Bronchial epithelial cell (primary cell): Measurements from ENCODE around the gene SRL. TPM values are rescaled to one million over a fixed set of nuclear protein-coding genes. Genes with fewer than 3 reads are reported as not detected.
"Not testable (repeated sequence)": the region's sequence is repeated elsewhere in the genome, so short reads cannot be mapped to it uniquely, and the experiment has no call there.

Experiments used
- DNase-seq: peaks from one replicate; pipeline ENCODE4 v3.0.0-alpha.2; 2010; ENCODE audit warnings: low read depth
- FAIRE-seq: peaks from 2 replicates; lab custom pipeline; 2011; peaks lifted over from hg19 to GRCh38; lab: Jason Lieb, UNC
- H3K27me3 ChIP-seq: 2 replicates; pipeline ENCODE4 v1.5.1; 2011; ENCODE audit warnings: low read length; ENCODE audit not compliant: control insufficient read depth, insufficient read depth
- H3K36me3 ChIP-seq: 2 replicates; pipeline ENCODE4 v1.5.1; 2011; ENCODE audit warnings: low read length; ENCODE audit not compliant: control insufficient read depth, insufficient read depth
- H3K4me3 ChIP-seq: 2 replicates; pipeline ENCODE4 v1.5.1; 2011; ENCODE audit warnings: mild to moderate bottlenecking, low read depth, low read length, control low read depth
- total RNA-seq: library from RNA; depleted of rRNA; stranded (reverse); fragments of >200 nt; gene quantifications from 2 replicates; pipeline ENCODE4 v1.2.1, GENCODE V29; 2014
- TF ChIP-seq, protein P1 (sequence below): IDR thresholded peaks from 2 replicates; pipeline ENCODE4 v1.5.1; 2011; ENCODE audit warnings: mild to moderate bottlenecking, moderate library complexity, low read length, control low read depth, inconsistent platforms; ENCODE audit not compliant: insufficient read depth, severe bottlenecking

The SRL gene
- total RNA-seq, 1 donor from 2014 or later, result not detected

DNA sequence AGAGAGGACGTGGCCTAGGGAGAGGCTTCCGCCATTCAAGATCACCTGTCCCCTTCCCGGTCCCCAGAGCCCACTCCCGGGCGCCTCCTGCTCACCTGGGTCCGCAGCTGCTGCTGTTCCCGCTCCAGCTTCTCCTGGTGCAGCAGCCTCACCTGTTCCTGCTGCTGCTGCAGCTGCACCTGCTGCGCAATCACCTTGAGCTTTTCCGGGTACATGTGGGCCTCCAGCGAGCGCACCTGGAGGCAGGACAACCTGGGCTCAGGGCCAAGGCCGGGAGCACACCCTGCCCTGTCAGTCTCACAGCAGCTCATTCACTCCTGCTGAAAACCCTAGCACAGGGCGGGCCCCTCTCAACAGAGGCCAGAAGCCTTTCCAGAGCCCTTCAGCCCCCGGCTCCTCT lies 18.5 kb upstream of the SRL start:
- FAIRE-seq (no peak), DNase-seq (peak; percentile 54)
- H3K27me3 ChIP-seq, result no peaks in the 10 kb centered on the region
- peaks cover 15% of the 10 kb centered on the region for H3K36me3 ChIP-seq
- TF ChIP-seq, protein P1, sequence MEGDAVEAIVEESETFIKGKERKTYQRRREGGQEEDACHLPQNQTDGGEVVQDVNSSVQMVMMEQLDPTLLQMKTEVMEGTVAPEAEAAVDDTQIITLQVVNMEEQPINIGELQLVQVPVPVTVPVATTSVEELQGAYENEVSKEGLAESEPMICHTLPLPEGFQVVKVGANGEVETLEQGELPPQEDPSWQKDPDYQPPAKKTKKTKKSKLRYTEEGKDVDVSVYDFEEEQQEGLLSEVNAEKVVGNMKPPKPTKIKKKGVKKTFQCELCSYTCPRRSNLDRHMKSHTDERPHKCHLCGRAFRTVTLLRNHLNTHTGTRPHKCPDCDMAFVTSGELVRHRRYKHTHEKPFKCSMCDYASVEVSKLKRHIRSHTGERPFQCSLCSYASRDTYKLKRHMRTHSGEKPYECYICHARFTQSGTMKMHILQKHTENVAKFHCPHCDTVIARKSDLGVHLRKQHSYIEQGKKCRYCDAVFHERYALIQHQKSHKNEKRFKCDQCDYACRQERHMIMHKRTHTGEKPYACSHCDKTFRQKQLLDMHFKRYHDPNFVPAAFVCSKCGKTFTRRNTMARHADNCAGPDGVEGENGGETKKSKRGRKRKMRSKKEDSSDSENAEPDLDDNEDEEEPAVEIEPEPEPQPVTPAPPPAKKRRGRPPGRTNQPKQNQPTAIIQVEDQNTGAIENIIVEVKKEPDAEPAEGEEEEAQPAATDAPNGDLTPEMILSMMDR, result no peak
- H3K4me3 ChIP-seq, result no peak overlapping the region

DNA sequence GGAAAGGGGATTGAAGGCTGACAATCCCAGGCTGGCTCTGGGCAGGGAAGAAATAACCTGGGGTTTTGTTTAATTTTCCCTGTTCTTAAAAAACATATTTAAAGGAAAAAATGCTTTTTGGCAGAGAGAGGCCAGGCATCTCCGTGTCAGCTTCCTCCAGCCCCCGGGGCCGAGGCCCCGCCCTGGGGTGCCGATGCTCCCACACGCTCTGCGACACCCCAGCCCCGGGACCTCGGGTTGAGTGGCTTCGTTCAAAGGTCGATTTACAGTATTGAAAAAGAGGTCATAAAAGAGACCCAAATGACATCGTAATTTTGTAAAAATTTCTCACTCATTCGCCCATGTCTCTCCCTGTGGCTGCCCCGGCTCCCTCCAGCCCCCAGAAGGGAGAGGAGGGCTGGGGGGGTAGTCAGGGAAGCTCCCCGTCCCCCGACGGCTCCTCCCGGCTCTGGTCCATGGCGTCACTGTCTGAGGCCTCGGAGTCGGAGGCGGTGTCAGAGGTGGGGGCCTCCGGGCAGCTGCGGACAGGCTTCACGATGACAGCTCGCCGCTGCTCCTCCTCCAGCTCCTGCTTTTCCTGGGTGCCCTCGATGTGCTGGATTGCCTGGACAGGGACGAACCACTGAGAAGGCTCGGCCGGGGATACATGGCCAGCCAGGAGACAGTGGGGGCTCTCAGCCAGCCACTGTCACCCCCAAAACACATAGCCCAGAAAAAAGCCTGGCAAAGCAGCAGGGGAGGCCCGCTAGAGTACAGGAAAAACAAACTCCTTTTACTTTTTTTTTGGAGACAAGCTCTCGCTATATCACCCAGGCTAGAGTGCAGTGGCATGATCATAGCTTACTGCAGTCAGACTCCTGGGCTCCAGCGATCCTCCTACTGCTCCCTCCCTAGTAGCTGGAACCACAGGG lies 16.0 kb upstream of the SRL start:
- no peak overlapping the region for H3K4me3 ChIP-seq
- TF ChIP-seq, protein P1, result no peak
- DNase-seq (no peak), FAIRE-seq (no peak)
- H3K36me3 ChIP-seq, result peaks cover 15% of the 10 kb centered on the region
- H3K27me3 ChIP-seq, result no peaks in the 10 kb centered on the region

- DNase-seq (peak; percentile 92), FAIRE-seq (no peak)
- Histone ChIP-seq H3K4me3 (peak overlapping the region; percentile 42), H3K27me3 (no peaks in the 10 kb centered on the region), H3K36me3 (peaks cover 4% of the 10 kb centered on the region)
- TF ChIP-seq, protein P1, result no peak
Measured at GRCh38 chr16:4253394-4254150, 11.7 kb upstream of the SRL start.

DNA sequence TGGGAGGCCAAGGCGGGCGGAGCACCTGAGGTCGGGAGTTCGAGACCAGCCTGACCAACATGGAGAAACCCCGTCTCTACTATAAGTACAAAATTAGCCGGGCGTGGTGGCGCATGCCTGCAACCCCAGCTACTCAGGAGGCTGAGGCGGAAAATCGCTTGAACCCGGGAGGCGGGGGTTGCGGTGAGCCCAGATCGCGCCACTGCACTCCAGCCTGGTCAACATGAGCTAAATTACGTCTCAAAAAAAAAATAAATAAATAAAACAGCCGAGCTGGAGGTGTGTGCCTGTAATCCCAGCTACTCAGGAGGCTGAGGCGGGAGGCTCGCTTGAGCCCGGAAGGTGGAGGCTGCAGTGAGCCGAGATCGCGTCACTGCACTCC lies 11.1 kb upstream of the SRL start:
- FAIRE-seq, DNase-seq: not testable (repeated sequence)
- peak overlapping the region; percentile 42 for H3K4me3 ChIP-seq

GRCh38 chr16:4249530-4250308 lies 7.8 kb upstream of the SRL start:
- no peak for FAIRE-seq
- Histone ChIP-seq H3K4me3 (no peak overlapping the region), H3K36me3 (no peaks in the 10 kb centered on the region), H3K27me3 (peaks cover 1% of the 10 kb centered on the region)
- TF ChIP-seq, protein P1, result no peak
- no peak for DNase-seq

More for the DNA sequence above, 11.1 kb upstream of the SRL start:
- H3K36me3 ChIP-seq, H3K27me3 ChIP-seq: not testable (repeated sequence)
